ENCODE data around the gene HLA-DOA. TPM values are rescaled to one million over a fixed set of nuclear protein-coding genes. Genes with fewer than 3 reads are reported as not detected.
A peak's percentile ranks its signal among the peaks of the same experiment; 100 is the strongest.

HLA-DOA gene
- total and polyA plus RNA-seq, 2 experiments from 2014 or later: 0.83 to 2.0 TPM

DNA sequence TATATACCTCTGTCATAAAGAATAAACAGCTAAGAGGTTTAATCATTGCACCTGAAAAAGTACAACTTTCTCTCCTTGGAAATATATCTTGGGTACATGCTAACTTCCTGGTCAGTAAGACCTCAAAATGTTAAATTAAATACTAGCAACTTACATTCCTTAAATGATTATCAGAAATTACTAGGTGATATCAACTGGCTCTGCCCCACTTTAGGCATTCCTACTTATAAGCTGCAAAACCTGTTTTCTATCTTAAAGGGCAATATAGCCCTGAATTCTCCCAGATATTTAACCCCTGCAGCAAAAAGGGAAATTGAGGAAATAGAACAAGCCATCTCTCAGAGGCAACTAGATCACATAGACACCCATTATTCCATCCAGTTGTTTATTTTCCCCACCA is 43.2 kb upstream of the HLA-DOA start:
- TF ChIP-seq EZH2 (IDR thresholded peaks at IDR 0.05; ENCODE audit: borderline replicate concordance) (no peak), EZH2phosphoT487 (IDR thresholded peaks at IDR 0.05; ENCODE audit: low read depth, severe bottlenecking, unreplicated experiment) (no peak)
- TF ChIP-seq, protein P1, sequence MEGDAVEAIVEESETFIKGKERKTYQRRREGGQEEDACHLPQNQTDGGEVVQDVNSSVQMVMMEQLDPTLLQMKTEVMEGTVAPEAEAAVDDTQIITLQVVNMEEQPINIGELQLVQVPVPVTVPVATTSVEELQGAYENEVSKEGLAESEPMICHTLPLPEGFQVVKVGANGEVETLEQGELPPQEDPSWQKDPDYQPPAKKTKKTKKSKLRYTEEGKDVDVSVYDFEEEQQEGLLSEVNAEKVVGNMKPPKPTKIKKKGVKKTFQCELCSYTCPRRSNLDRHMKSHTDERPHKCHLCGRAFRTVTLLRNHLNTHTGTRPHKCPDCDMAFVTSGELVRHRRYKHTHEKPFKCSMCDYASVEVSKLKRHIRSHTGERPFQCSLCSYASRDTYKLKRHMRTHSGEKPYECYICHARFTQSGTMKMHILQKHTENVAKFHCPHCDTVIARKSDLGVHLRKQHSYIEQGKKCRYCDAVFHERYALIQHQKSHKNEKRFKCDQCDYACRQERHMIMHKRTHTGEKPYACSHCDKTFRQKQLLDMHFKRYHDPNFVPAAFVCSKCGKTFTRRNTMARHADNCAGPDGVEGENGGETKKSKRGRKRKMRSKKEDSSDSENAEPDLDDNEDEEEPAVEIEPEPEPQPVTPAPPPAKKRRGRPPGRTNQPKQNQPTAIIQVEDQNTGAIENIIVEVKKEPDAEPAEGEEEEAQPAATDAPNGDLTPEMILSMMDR (IDR thresholded peaks at IDR 0.05; ENCODE audit: poor library complexity): no peak
- Histone ChIP-seq H2AFZ (no peak overlapping the region), H3K27me3 (peaks cover 1% of the 10 kb centered on the region), H3K9me3 (ENCODE audit: low read depth) (no peaks in the 10 kb centered on the region), H4K20me1 (ENCODE audit: insufficient read depth, poor library complexity, severe bottlenecking) (no peaks in the 10 kb centered on the region), H3K27ac (no peak overlapping the region), H3K4me1 (ENCODE audit: insufficient read depth) (no peaks in the 10 kb centered on the region), H3K4me2 (no peak overlapping the region), H3K9me2 (replicated peaks; ENCODE audit: insufficient read depth) (no peaks in the 10 kb centered on the region), H3K36me3 (replicated peaks; ENCODE audit: insufficient read depth, low read depth) (no peaks in the 10 kb centered on the region), H3K4me3 (no peak overlapping the region), H3K79me2 (no peaks in the 10 kb centered on the region)
- no peak for DNase-seq (ENCODE audit: low spot score)

- Histone ChIP-seq H3K79me2 (no peaks in the 10 kb centered on the region), H3K4me1 (ENCODE audit: insufficient read depth) (no peaks in the 10 kb centered on the region), H3K4me3 (no peak overlapping the region), H2AFZ (no peak overlapping the region), H3K27ac (no peak overlapping the region), H3K4me2 (no peak overlapping the region), H3K27me3 (peaks cover 4% of the 10 kb centered on the region), H3K9me2 (replicated peaks; ENCODE audit: insufficient read depth) (no peaks in the 10 kb centered on the region), H3K36me3 (replicated peaks; ENCODE audit: insufficient read depth, low read depth) (no peaks in the 10 kb centered on the region), H3K9me3 (ENCODE audit: low read depth) (no peaks in the 10 kb centered on the region), H4K20me1 (ENCODE audit: insufficient read depth, poor library complexity, severe bottlenecking) (no peaks in the 10 kb centered on the region)
- TF ChIP-seq, protein P1 (IDR thresholded peaks at IDR 0.05; ENCODE audit: poor library complexity): no peak
- TF ChIP-seq EZH2 (IDR thresholded peaks at IDR 0.05; ENCODE audit: borderline replicate concordance) (no peak), EZH2phosphoT487 (IDR thresholded peaks at IDR 0.05; ENCODE audit: low read depth, severe bottlenecking, unreplicated experiment) (no peak)
- 79% methylated on average over 6 of the region's 6 CpGs for WGBS (ENCODE audit: low lambda C conversion rate, missing lambda C conversion rate)
- DNase-seq (ENCODE audit: low spot score): no peak
Observed at GRCh38 chr6:33050014-33050810, 40.8 kb upstream of the HLA-DOA start.

GRCh38 chr6:33049323-33050013 is 40.1 kb upstream of the HLA-DOA start:
- Histone ChIP-seq H3K9me2 (replicated peaks; ENCODE audit: insufficient read depth) (no peaks in the 10 kb centered on the region), H4K20me1 (ENCODE audit: insufficient read depth, poor library complexity, severe bottlenecking) (no peaks in the 10 kb centered on the region), H3K27me3 (peaks cover 4% of the 10 kb centered on the region), H2AFZ (no peak overlapping the region), H3K36me3 (replicated peaks; ENCODE audit: insufficient read depth, low read depth) (no peaks in the 10 kb centered on the region), H3K4me2 (no peak overlapping the region), H3K79me2 (no peaks in the 10 kb centered on the region), H3K4me3 (no peak overlapping the region), H3K4me1 (ENCODE audit: insufficient read depth) (no peaks in the 10 kb centered on the region), H3K27ac (no peak overlapping the region), H3K9me3 (ENCODE audit: low read depth) (no peaks in the 10 kb centered on the region)
- TF ChIP-seq, protein P1 (IDR thresholded peaks at IDR 0.05; ENCODE audit: poor library complexity): peak; percentile 17
- TF ChIP-seq EZH2 (IDR thresholded peaks at IDR 0.05; ENCODE audit: borderline replicate concordance): no peak
- TF ChIP-seq EZH2phosphoT487 (IDR thresholded peaks at IDR 0.05; ENCODE audit: low read depth, severe bottlenecking, unreplicated experiment): no peak
- 56% methylated on average over 9 of the region's 9 CpGs for WGBS (ENCODE audit: low lambda C conversion rate, missing lambda C conversion rate)
- DNase-seq (ENCODE audit: low spot score): no peak

Data from hepatocyte (in vitro differentiated cells).